Neutrophil (primary cell): ENCODE results near the gene MRPL14.
A peak's percentile ranks its signal among the peaks of the same experiment; 100 is the strongest.

Source experiments
- H3K27ac ChIP-seq: fragments of 200-600 bp; sonication (generic); 2 replicates; pipeline ENCODE4 v1.5.1; 2016; ENCODE audit warnings: mild to moderate bottlenecking, moderate library complexity
- H3K27me3 ChIP-seq: fragments of 200-600 bp; sonication (generic); 2 replicates; pipeline ENCODE4 v1.6.0; 2016; ENCODE audit warnings: mild to moderate bottlenecking
- H3K36me3 ChIP-seq: fragments of 200-600 bp; sonication (generic); 2 replicates; pipeline ENCODE4 v1.5.1; 2017
- H3K4me1 ChIP-seq, 2 experiments: fragments of 200-600 bp in 1 of 2; sonication (generic) in 1 of 2; 1 replicate in 1 of 2; 2 replicates in 1 of 2; pipeline versions ENCODE4 v1.5.1 to v1.6.1; 2013 to 2016; ENCODE audit warnings: low read depth in 1 of 2, low read length in 1 of 2, mild to moderate bottlenecking in 1 of 2, moderate library complexity in 1 of 2; ENCODE audit not compliant: control insufficient read depth in 1 of 2, insufficient read depth in 1 of 2
- H3K4me3 ChIP-seq, 2 experiments: fragments of 200-600 bp in 1 of 2; sonication (generic) in 1 of 2; 1 replicate in 1 of 2; 2 replicates in 1 of 2; pipeline ENCODE4 v1.5.1; 2013 to 2016; ENCODE audit warnings: low read depth in 1 of 2, low read length in 1 of 2, mild to moderate bottlenecking in 1 of 2, moderate library complexity in 1 of 2
- H3K9me3 ChIP-seq: fragments of 200-600 bp; sonication (generic); 2 replicates; pipeline ENCODE4 v1.5.1; 2016
- CTCF ChIP-seq: fragments of 200-600 bp; sonication (generic); IDR thresholded peaks from 2 replicates; pipeline ENCODE4 v1.5.1; 2016; ENCODE audit warnings: antibody characterized with exemption

MRPL14 gene

GRCh38 chr6:44127186-44128019 lies at the start of gene MRPL14, which contains the start of gene TMEM63B:
TSS of gene MRPL14 (minus strand) at chr6:44127452. CDS start at chr6:44116611, 10,841 bp downstream.
TSS of gene TMEM63B (plus strand) at chr6:44127554. CDS start at chr6:44134585, 7,031 bp downstream.
- Histone ChIP-seq H3K9me3 (no peaks in the 10 kb centered on the region), H3K4me1 (peaks cover 28 to 29% of the 10 kb centered on the region in 2 experiments), H3K4me3 (peak within 1 kb of the TSS; percentile 79 to 90), H3K27me3 (peaks cover 12% of the 10 kb centered on the region), H3K27ac (peak within 1 kb of the TSS; percentile 50), H3K36me3 (no peaks in the 10 kb centered on the region)
- TF ChIP-seq CTCF: peak; percentile 32

GRCh38 chr6:44176130-44176761 lies 49.0 kb upstream of the MRPL14 start:
- Histone ChIP-seq H3K4me1 (peaks cover 5 to 9% of the 10 kb centered on the region in 2 experiments), H3K9me3 (no peaks in the 10 kb centered on the region), H3K27me3 (peaks cover 11% of the 10 kb centered on the region), H3K4me3 (no peak overlapping the region), H3K36me3 (no peaks in the 10 kb centered on the region), H3K27ac (no peak overlapping the region)
- no peak for TF ChIP-seq CTCF

GRCh38 chr6:44172731-44173500 lies 45.7 kb upstream of the MRPL14 start:
- H3K27ac ChIP-seq: no peak overlapping the region
- no peak overlapping the region for H3K4me3 ChIP-seq
- no peaks in the 10 kb centered on the region for H3K9me3 ChIP-seq
- H3K4me1 ChIP-seq: peaks cover 5 to 9% of the 10 kb centered on the region in 2 experiments
- peak; percentile 85 for TF ChIP-seq CTCF
- no peaks in the 10 kb centered on the region for H3K36me3 ChIP-seq
- H3K27me3 ChIP-seq: peaks cover 11% of the 10 kb centered on the region

GRCh38 chr6:44171899-44172546 lies 44.8 kb upstream of the MRPL14 start:
- Histone ChIP-seq H3K27me3 (peaks cover 9% of the 10 kb centered on the region), H3K36me3 (no peaks in the 10 kb centered on the region), H3K27ac (no peak overlapping the region), H3K9me3 (no peaks in the 10 kb centered on the region), H3K4me1 (peaks cover 4 to 9% of the 10 kb centered on the region in 2 experiments), H3K4me3 (no peak overlapping the region)
- no peak for TF ChIP-seq CTCF

- Histone ChIP-seq H3K36me3 (no peaks in the 10 kb centered on the region), H3K27me3 (no peaks in the 10 kb centered on the region), H3K9me3 (no peaks in the 10 kb centered on the region), H3K4me1 (peaks cover 0 to 3% of the 10 kb centered on the region in 2 experiments), H3K27ac (no peak overlapping the region), H3K4me3 (no peak overlapping the region)
- TF ChIP-seq CTCF: no peak
Observed at GRCh38 chr6:44169886-44170570, 42.8 kb upstream of the MRPL14 start.
